Fibroblast of gingiva (primary cell): Measurements from ENCODE around the gene NPHS2.
"Not testable (repeated sequence)": the region's sequence is repeated elsewhere in the genome, so short reads cannot be mapped to it uniquely, and the experiment has no call there.

Experiments
- DNase-seq: peaks from one replicate; pipeline ENCODE4 v3.0.0-alpha.2; 2011; ENCODE audit warnings: low read depth

NPHS2 gene

GRCh38 chr1:179547021-179547535 is 28.7 kb downstream of the NPHS2 start:
- DNase-seq = no peak

GRCh38 chr1:179545321-179545720 is 30.4 kb downstream of the NPHS2 start:
- no peak for DNase-seq

GRCh38 chr1:179541774-179542173 is 34.0 kb downstream of the NPHS2 start:
- DNase-seq = no peak

GRCh38 chr1:179530352-179530751 is 45.4 kb downstream of the NPHS2 start:
- no peak for DNase-seq

GRCh38 chr1:179529482-179530195 is 46.1 kb downstream of the NPHS2 start:
- DNase-seq = no peak

- DNase-seq = not testable (repeated sequence)
These were observed 57.2 kb downstream of the NPHS2 start for GRCh38 chr1:179518544-179518943.

- no peak for DNase-seq
These were observed 58.6 kb downstream of the NPHS2 start for GRCh38 chr1:179516976-179517705.

GRCh38 chr1:179510038-179510437 is 65.7 kb downstream of the NPHS2 start:
- DNase-seq = no peak

- DNase-seq = no peak
These were observed 66.4 kb downstream of the NPHS2 start for GRCh38 chr1:179509384-179509783.

- no peak for DNase-seq
These were observed 69.5 kb downstream of the NPHS2 start for GRCh38 chr1:179506199-179506598.
